Measurements from ENCODE around the gene FBLIM1. TPM values are rescaled to one million over a fixed set of nuclear protein-coding genes. Genes with fewer than 3 reads are reported as not detected.

The FBLIM1 gene
- total RNA-seq, 1 experiment from 2014 or later: 6.0 TPM

- Histone ChIP-seq H3K9me2 (ENCODE audit: insufficient read depth) (no peaks in the 10 kb centered on the region), H3K9ac (ENCODE audit: low read length) (no peak overlapping the region), H3K36me3 (ENCODE audit: control insufficient read depth in 1 of 2, insufficient read depth in 2 of 2, low read length in 2 of 2) (no peaks in the 10 kb centered on the region), H3K27me3 (ENCODE audit: insufficient read depth, low read length) (no peaks in the 10 kb centered on the region), H4K20me1 (ENCODE audit: insufficient read depth) (no peaks in the 10 kb centered on the region), H2AFZ (ENCODE audit: low read depth, low read length, poor library complexity, severe bottlenecking) (no peak overlapping the region), H3K27ac (ENCODE audit: low read depth, low read length) (no peak overlapping the region), H3K4me2 (ENCODE audit: low read length) (no peak overlapping the region), H3K79me2 (ENCODE audit: insufficient read depth, low read length) (no peaks in the 10 kb centered on the region), H3K9me3 (ENCODE audit: control insufficient read depth in 1 of 2, insufficient read depth in 1 of 2, low read depth in 1 of 2, low read length in 2 of 2) (no peaks in the 10 kb centered on the region), H3K4me3 (replicated peaks in 1 of 2; ENCODE audit: low read depth in 1 of 2, low read length in 2 of 2) (no peak overlapping the region), H3K4me1 (ENCODE audit: control insufficient read depth in 1 of 2, insufficient read depth in 2 of 2, low read length in 2 of 2) (peaks cover 0 to 7% of the 10 kb centered on the region in 2 experiments; a peak in 1 of 4 replicates)
- ChIA-PET RAD21 (ENCODE audit: low non-redundant PET in 1 of 2, low total read pairs in 2 of 2, uncharacterized antibody in 2 of 2, unreplicated experiment in 2 of 2) (no interaction called here), CTCF (no interaction called here), POLR2A (interaction anchor here (0.6 kb wide), 1 partner anchor 588 kb away, joined by 3 read pairs; no protein-coding TSS in a partner anchor)
- BruUV-seq (replicated peaks): no TSS peak
- TF ChIP-seq ZFX (IDR thresholded peaks at IDR 0.05) (no peak), POLR2A (IDR thresholded peaks at IDR 0.05; ENCODE audit: borderline replicate concordance, extremely low read depth, insufficient read depth, insufficient read length) (no peak), REST (IDR thresholded peaks at IDR 0.05; ENCODE audit: low read depth) (no peak), CBX3 (IDR thresholded peaks at IDR 0.05; ENCODE audit: low read depth) (no peak)
- ATAC-seq (no peak), DNase-seq (ENCODE audit: low read depth, low spot score) (no peak)
- intact Hi-C loops (cut with micrococcal nuclease): no loop called here
Measured at GRCh38 chr1:15750924-15751323, 7.7 kb upstream of the FBLIM1 start.

- Histone ChIP-seq H3K27me3 (ENCODE audit: insufficient read depth, low read length) (no peaks in the 10 kb centered on the region), H2AFZ (ENCODE audit: low read depth, low read length, poor library complexity, severe bottlenecking) (no peak overlapping the region), H3K36me3 (ENCODE audit: control insufficient read depth in 1 of 2, insufficient read depth in 2 of 2, low read length in 2 of 2) (no peaks in the 10 kb centered on the region), H3K27ac (ENCODE audit: low read depth, low read length) (no peak overlapping the region), H3K9me2 (ENCODE audit: insufficient read depth) (no peaks in the 10 kb centered on the region), H4K20me1 (ENCODE audit: insufficient read depth) (no peaks in the 10 kb centered on the region), H3K79me2 (ENCODE audit: insufficient read depth, low read length) (no peaks in the 10 kb centered on the region), H3K4me2 (ENCODE audit: low read length) (no peak overlapping the region), H3K9me3 (ENCODE audit: control insufficient read depth in 1 of 2, insufficient read depth in 1 of 2, low read depth in 1 of 2, low read length in 2 of 2) (no peaks in the 10 kb centered on the region), H3K9ac (ENCODE audit: low read length) (no peak overlapping the region), H3K4me3 (replicated peaks in 1 of 2; ENCODE audit: low read depth in 1 of 2, low read length in 2 of 2) (no peak overlapping the region), H3K4me1 (ENCODE audit: control insufficient read depth in 1 of 2, insufficient read depth in 2 of 2, low read length in 2 of 2) (peaks cover 0 to 15% of the 10 kb centered on the region in 2 experiments; a peak in 2 of 4 replicates)
- ATAC-seq (no peak), DNase-seq (ENCODE audit: low read depth, low spot score) (no peak)
- intact Hi-C loops (cut with micrococcal nuclease): no loop called here
- ChIA-PET POLR2A (no interaction called here), CTCF (no interaction called here), RAD21 (ENCODE audit: low non-redundant PET in 1 of 2, low total read pairs in 2 of 2, uncharacterized antibody in 2 of 2, unreplicated experiment in 2 of 2) (no interaction called here)
- no peak for TF ChIP-seq POLR2AphosphoS5 (IDR thresholded peaks at IDR 0.05; ENCODE audit: low read depth, low read length)
- no TSS peak for BruUV-seq (replicated peaks)
Measured at GRCh38 chr1:15751717-15752116, 6.9 kb upstream of the FBLIM1 start.

Data from HCT116 (cell line).